Trophoblast cell (in vitro differentiated cells and primary cell): ENCODE measurements around the gene CADM2.

ENCODE experiments used
- DNase-seq, 2 donors: peaks; one replicate each; pipeline ENCODE4 v3.0.0-alpha.2; 2016
- H2AFZ ChIP-seq: 2 replicates; pipeline ENCODE4 v1.6.1; 2013; ENCODE audit warnings: low read length, moderate library complexity, mild to moderate bottlenecking; ENCODE audit not compliant: insufficient read depth, poor library complexity
- H2AK5ac ChIP-seq: 2 replicates; pipeline ENCODE4 v1.6.1; 2013; ENCODE audit warnings: mild to moderate bottlenecking, low read length
- H2BK120ac ChIP-seq: 2 replicates; pipeline ENCODE4 v1.6.1; 2013; ENCODE audit warnings: low read length, mild to moderate bottlenecking, moderate library complexity; ENCODE audit not compliant: insufficient read depth, poor library complexity
- H2BK12ac ChIP-seq: 2 replicates; pipeline ENCODE4 v1.6.1; 2013; ENCODE audit warnings: mild to moderate bottlenecking, low read length, moderate library complexity
- H2BK5ac ChIP-seq: 2 replicates; pipeline ENCODE4 v1.6.1; 2013; ENCODE audit warnings: low read length, low read depth, moderate library complexity, mild to moderate bottlenecking; ENCODE audit not compliant: poor library complexity
- H3K14ac ChIP-seq: 2 replicates; pipeline ENCODE4 v1.6.1; 2013; ENCODE audit warnings: mild to moderate bottlenecking, low read length
- H3K18ac ChIP-seq: 2 replicates; pipeline ENCODE4 v1.6.1; 2013; ENCODE audit warnings: mild to moderate bottlenecking, low read length
- H3K23ac ChIP-seq: 2 replicates; pipeline ENCODE4 v1.6.1; 2013; ENCODE audit warnings: low read length
- H3K27ac ChIP-seq: 2 replicates; pipeline ENCODE4 v1.5.1; 2013; ENCODE audit warnings: low read depth, mild to moderate bottlenecking, inconsistent platforms, low read length, moderate library complexity
- H3K27me3 ChIP-seq: 2 replicates; pipeline ENCODE4 v1.6.1; 2013; ENCODE audit warnings: inconsistent platforms, mild to moderate bottlenecking, low read length, moderate library complexity; ENCODE audit not compliant: insufficient read depth
- H3K36me3 ChIP-seq, 2 experiments: 1 replicate in 1 of 2; 2 replicates in 1 of 2; pipeline ENCODE4 v1.6.1; 2013; ENCODE audit warnings: low read length in 2 of 2, mild to moderate bottlenecking in 2 of 2, moderate library complexity in 1 of 2; ENCODE audit not compliant: insufficient read depth in 2 of 2, control insufficient read depth in 1 of 2
- H3K4ac ChIP-seq: 2 replicates; pipeline ENCODE4 v1.6.1; 2013; ENCODE audit warnings: low read depth, mild to moderate bottlenecking, low read length, moderate library complexity
- H3K4me1 ChIP-seq, 2 experiments: 1 replicate in 1 of 2; 2 replicates in 1 of 2; pipeline ENCODE4 v1.6.1; 2013; ENCODE audit warnings: low read length in 2 of 2, mild to moderate bottlenecking in 2 of 2, moderate library complexity in 1 of 2; ENCODE audit not compliant: insufficient read depth in 2 of 2, control insufficient read depth in 1 of 2
- H3K4me2 ChIP-seq: 2 replicates; pipeline ENCODE4 v1.6.1; 2013; ENCODE audit warnings: inconsistent platforms, mild to moderate bottlenecking, low read length, moderate library complexity
- H3K4me3 ChIP-seq: 2 replicates; pipeline ENCODE4 v1.5.1; 2013; ENCODE audit warnings: mild to moderate bottlenecking, low read depth, low read length, inconsistent platforms
- H3K79me1 ChIP-seq: one replicate; pipeline ENCODE4 v1.6.1; 2013; ENCODE audit warnings: low read length
- H3K79me2 ChIP-seq: 2 replicates; pipeline ENCODE4 v1.6.1; 2013; ENCODE audit warnings: low read length, mild to moderate bottlenecking; ENCODE audit not compliant: control insufficient read depth, insufficient read depth, poor library complexity
- H3K9ac ChIP-seq: 2 replicates; pipeline ENCODE4 v1.6.1; 2013; ENCODE audit warnings: mild to moderate bottlenecking, low read length
- H3K9me3 ChIP-seq: 2 replicates; pipeline ENCODE4 v1.6.1; 2013; ENCODE audit warnings: low read depth, mild to moderate bottlenecking, control low read depth, inconsistent platforms, low read length; ENCODE audit not compliant: insufficient read depth
- H4K12ac ChIP-seq: 2 replicates; pipeline ENCODE4 v1.6.1; 2013; ENCODE audit warnings: low read depth, mild to moderate bottlenecking, low read length, moderate library complexity
- H4K8ac ChIP-seq: 2 replicates; pipeline ENCODE4 v1.6.1; 2013; ENCODE audit warnings: low read depth, mild to moderate bottlenecking, low read length, moderate library complexity
- H4K91ac ChIP-seq: one replicate; pipeline ENCODE4 v1.6.1; 2013; ENCODE audit warnings: low read depth, mild to moderate bottlenecking, low read length, moderate library complexity
- WGBS: extraction: QIAGEN DNeasy Blood & Tissue Kit; methylation state at CpG from one replicate; pipeline ENCODE4 v1.1.7; 2013; ENCODE audit warnings: missing lambda C conversion rate; ENCODE audit not compliant: insufficient read length, insufficient coverage; ENCODE audit errors: extremely low coverage; 5-methylcytosine and 5-hydroxymethylcytosine counted together

CADM2 gene

GRCh38 chr3:85681906-85682305 is 723.1 kb downstream of the CADM2 start:
- Histone ChIP-seq H3K14ac (no peak overlapping the region), H4K8ac (no peak overlapping the region), H2AFZ (no peak overlapping the region), H3K4me2 (no peak overlapping the region), H3K79me2 (no peaks in the 10 kb centered on the region), H3K27me3 (no peaks in the 10 kb centered on the region), H2BK120ac (no peak overlapping the region), H2BK5ac (no peak overlapping the region), H2AK5ac (no peak overlapping the region), H3K23ac (no peak overlapping the region), H3K4ac (no peak overlapping the region), H3K18ac (no peak overlapping the region), H3K36me3 (no peaks in the 10 kb centered on the region), H2BK12ac (no peak overlapping the region), H3K9me3 (no peaks in the 10 kb centered on the region), H3K4me3 (no peak overlapping the region), H4K12ac (no peak overlapping the region), H4K91ac (no peak overlapping the region), H3K9ac (no peak overlapping the region), H3K79me1 (no peaks in the 10 kb centered on the region), H3K4me1 (peaks cover 0 to 1% of the 10 kb centered on the region in 2 experiments), H3K27ac (no peak overlapping the region)
- no peak for DNase-seq
- no CpG with 5 or more reads among the region's 1 CpG for WGBS

GRCh38 chr3:85691196-85691595 is 732.4 kb downstream of the CADM2 start:
- Histone ChIP-seq H3K36me3 (no peaks in the 10 kb centered on the region), H2AFZ (no peak overlapping the region), H2BK12ac (no peak overlapping the region), H3K4ac (no peak overlapping the region), H2BK120ac (no peak overlapping the region), H2AK5ac (no peak overlapping the region), H4K8ac (no peak overlapping the region), H3K79me2 (no peaks in the 10 kb centered on the region), H3K4me2 (no peak overlapping the region), H2BK5ac (no peak overlapping the region), H3K18ac (no peak overlapping the region), H3K27me3 (no peaks in the 10 kb centered on the region), H3K9ac (no peak overlapping the region), H3K9me3 (peaks cover 1% of the 10 kb centered on the region), H4K91ac (no peak overlapping the region), H4K12ac (no peak overlapping the region), H3K14ac (no peak overlapping the region), H3K23ac (no peak overlapping the region), H3K27ac (no peak overlapping the region), H3K4me3 (no peak overlapping the region), H3K79me1 (no peaks in the 10 kb centered on the region), H3K4me1 (no peaks in the 10 kb centered on the region)
- no CpG with 5 or more reads among the region's 1 CpG for WGBS
- no peak for DNase-seq

DNA sequence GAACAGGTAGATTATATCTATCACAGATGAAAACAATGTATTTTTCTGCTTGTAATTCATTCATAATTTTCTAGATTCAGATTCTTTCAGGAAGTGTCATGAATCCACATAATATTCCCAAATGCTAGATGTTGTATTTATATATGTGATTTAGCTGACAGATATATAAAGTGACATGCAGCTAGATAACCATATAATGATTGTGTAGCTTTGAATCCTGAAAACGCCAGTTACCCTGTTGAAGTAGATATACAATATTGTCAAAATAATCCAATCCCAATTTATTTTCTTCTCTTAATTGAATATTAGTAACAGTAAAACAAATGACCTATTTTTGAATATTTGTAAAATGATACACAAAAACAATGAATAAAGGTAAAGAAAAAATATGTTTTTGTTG is 738.4 kb downstream of the CADM2 start:
- no peak overlapping the region for H3K4me2 ChIP-seq
- no CpG with 5 or more reads among the region's 1 CpG for WGBS
- H2BK12ac ChIP-seq: no peak overlapping the region
- H3K79me1 ChIP-seq: no peaks in the 10 kb centered on the region
- no peaks in the 10 kb centered on the region for H3K36me3 ChIP-seq
- no peaks in the 10 kb centered on the region for H3K79me2 ChIP-seq
- peaks cover 2% of the 10 kb centered on the region for H3K9me3 ChIP-seq
- H4K8ac ChIP-seq: no peak overlapping the region
- H2BK120ac ChIP-seq: no peak overlapping the region
- H2BK5ac ChIP-seq: no peak overlapping the region
- no peak overlapping the region for H3K18ac ChIP-seq
- no peak overlapping the region for H3K14ac ChIP-seq
- no peaks in the 10 kb centered on the region for H3K27me3 ChIP-seq
- H3K27ac ChIP-seq: no peak overlapping the region
- no peak for DNase-seq
- no peaks in the 10 kb centered on the region for H3K4me1 ChIP-seq
- no peak overlapping the region for H4K91ac ChIP-seq
- no peak overlapping the region for H3K23ac ChIP-seq
- H4K12ac ChIP-seq: no peak overlapping the region
- H3K4ac ChIP-seq: no peak overlapping the region
- H3K9ac ChIP-seq: no peak overlapping the region
- H2AK5ac ChIP-seq: no peak overlapping the region
- H3K4me3 ChIP-seq: no peak overlapping the region
- H2AFZ ChIP-seq: no peak overlapping the region

DNA sequence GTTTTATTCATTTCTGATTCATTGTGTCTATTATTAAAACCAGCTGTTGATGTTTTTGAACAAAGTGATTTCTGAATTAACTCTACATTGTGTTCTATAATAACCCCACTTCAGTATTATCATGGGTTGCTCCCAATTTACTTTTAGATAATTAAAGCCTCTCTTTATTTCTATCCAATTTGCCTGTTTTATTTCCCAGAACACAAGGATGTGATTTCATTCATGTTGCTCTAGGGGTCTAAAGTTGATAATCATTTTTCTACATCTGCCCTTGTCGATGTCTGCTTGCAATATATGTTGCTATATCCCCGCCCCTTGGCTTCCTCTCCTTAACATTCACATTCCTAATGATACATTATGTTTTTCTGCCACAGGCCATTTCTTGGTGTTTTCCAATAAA is 747.3 kb downstream of the CADM2 start:
- Histone ChIP-seq H3K4ac (no peak overlapping the region), H2BK5ac (no peak overlapping the region), H4K12ac (no peak overlapping the region), H4K91ac (no peak overlapping the region), H3K9me3 (no peaks in the 10 kb centered on the region), H3K23ac (no peak overlapping the region), H2BK12ac (no peak overlapping the region), H3K14ac (no peak overlapping the region), H3K36me3 (no peaks in the 10 kb centered on the region), H3K27ac (no peak overlapping the region), H2AFZ (no peak overlapping the region), H2BK120ac (no peak overlapping the region), H3K79me1 (no peaks in the 10 kb centered on the region), H3K18ac (no peak overlapping the region), H4K8ac (no peak overlapping the region), H3K4me2 (no peak overlapping the region), H3K4me1 (no peaks in the 10 kb centered on the region), H3K79me2 (no peaks in the 10 kb centered on the region), H3K9ac (no peak overlapping the region), H3K4me3 (no peak overlapping the region), H3K27me3 (no peaks in the 10 kb centered on the region), H2AK5ac (no peak overlapping the region)
- WGBS: no CpG with 5 or more reads among the region's 2 CpGs
- DNase-seq: no peak
